Measurements from ENCODE around the gene UNC119B.

UNC119B gene

DNA sequence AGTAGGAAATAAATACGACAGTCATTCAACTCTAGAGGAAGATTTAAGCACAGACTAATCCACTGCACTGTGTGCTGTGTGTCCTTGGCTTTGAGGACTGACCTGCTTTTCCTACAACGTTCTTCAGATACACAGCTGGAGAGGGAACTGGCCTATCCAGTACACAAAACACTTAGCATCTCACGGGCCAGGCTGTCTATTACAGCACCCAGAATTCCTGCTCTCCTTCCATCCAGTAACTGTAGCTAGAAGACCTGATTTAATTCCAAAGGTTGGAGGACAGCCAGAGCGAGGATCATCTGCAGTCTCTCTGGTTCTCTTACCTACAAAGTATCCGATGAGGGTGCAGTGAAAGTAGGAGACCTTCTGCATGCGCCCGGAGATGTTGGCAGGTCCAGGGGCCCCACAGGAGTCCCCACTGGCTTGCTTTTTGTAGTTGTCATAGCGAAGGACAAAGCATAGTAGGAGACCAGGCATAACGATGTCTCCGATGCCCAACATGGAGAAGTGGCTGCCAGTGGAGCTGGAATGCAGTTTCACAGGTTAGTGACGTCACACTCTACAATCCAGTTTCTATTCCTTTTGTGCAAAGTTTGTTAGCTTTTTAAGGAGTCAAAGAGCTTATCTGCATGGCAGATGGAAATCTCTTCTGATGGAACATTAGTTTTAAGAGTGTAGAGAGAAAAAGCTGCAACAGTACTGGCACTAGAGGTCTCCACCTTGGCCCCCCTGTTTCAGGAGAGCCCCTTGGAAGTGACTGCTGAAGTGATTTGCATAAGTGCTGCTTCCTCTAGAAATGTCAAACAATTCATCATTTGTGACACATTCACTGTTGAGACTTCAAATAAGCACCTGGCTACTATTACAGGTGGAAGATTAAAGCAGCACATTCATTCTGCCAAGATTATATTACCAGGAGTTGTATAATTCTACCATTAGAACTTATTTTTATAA is 57.1 kb downstream of the UNC119B start:
- no peak for DNase-seq (ENCODE audit: low read depth)

DNA sequence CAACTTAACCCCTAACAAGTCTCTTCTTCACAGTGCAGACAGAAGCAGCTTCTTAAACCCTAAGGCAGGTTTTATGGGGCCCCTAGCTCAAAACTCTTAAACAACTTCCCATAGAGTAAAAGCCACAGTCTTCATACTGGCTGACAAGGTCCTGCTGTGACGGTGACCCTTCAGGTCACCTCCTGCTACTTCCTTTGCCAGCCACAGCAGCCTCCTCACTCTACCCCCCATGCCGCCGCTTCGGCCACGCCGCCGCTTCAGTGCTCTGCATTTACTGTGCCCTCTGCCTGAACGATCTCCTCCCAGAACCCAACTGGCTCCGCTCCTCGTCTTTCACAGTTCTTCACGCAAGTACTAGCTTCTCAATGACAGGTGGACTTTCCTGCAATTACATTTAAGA is 60.8 kb downstream of the UNC119B start:
- no peak for DNase-seq (ENCODE audit: low read depth)

All from activated T-helper 9 cell treated with anti-CD3 and anti-CD28 coated beads, Interleukin-2, amount 50 U/mL, for 16 hours (primary cell).